ENCODE data around the gene FOXP1. TPM values are rescaled to one million over a fixed set of nuclear protein-coding genes. Genes with fewer than 3 reads are reported as not detected.
A peak's percentile ranks its signal among the peaks of the same experiment; 100 is the strongest.

Gene FOXP1
- total and polyA plus RNA-seq, 2 experiments from 2014 or later, result 76.8 to 99.8 TPM

GRCh38 chr3:71139496-71139895 lies 444.0 kb downstream of the FOXP1 start:
- H3K27me3 ChIP-seq, result no peaks in the 10 kb centered on the region
- DNase-seq (ENCODE audit: low spot score), result no peak
- H3K9me3 ChIP-seq (ENCODE audit: low read depth), result no peaks in the 10 kb centered on the region
- no peaks in the 10 kb centered on the region for H3K9me2 ChIP-seq (replicated peaks; ENCODE audit: insufficient read depth)
- no peak for TF ChIP-seq EZH2 (IDR thresholded peaks at IDR 0.05; ENCODE audit: borderline replicate concordance)
- TF ChIP-seq EZH2phosphoT487 (IDR thresholded peaks at IDR 0.05; ENCODE audit: low read depth, severe bottlenecking, unreplicated experiment), result no peak
- TF ChIP-seq CTCF (IDR thresholded peaks at IDR 0.05; ENCODE audit: poor library complexity), result no peak
- 81% methylated on average over 5 of the region's 5 CpGs for WGBS (ENCODE audit: low lambda C conversion rate, missing lambda C conversion rate)
- H3K4me2 ChIP-seq, result no peak overlapping the region
- peaks cover 45% of the 10 kb centered on the region for H3K79me2 ChIP-seq
- H3K4me1 ChIP-seq (ENCODE audit: insufficient read depth), result peaks cover 22% of the 10 kb centered on the region
- no peak overlapping the region for H3K27ac ChIP-seq
- no peaks in the 10 kb centered on the region for H4K20me1 ChIP-seq (ENCODE audit: insufficient read depth, poor library complexity, severe bottlenecking)
- no peaks in the 10 kb centered on the region for H3K36me3 ChIP-seq (replicated peaks; ENCODE audit: insufficient read depth, low read depth)
- no peak overlapping the region for H2AFZ ChIP-seq
- no peak overlapping the region for H3K4me3 ChIP-seq

GRCh38 chr3:71138410-71138809 lies 445.1 kb downstream of the FOXP1 start:
- H3K36me3 ChIP-seq (replicated peaks; ENCODE audit: insufficient read depth, low read depth), result no peaks in the 10 kb centered on the region
- H2AFZ ChIP-seq, result no peak overlapping the region
- H4K20me1 ChIP-seq (ENCODE audit: insufficient read depth, poor library complexity, severe bottlenecking), result no peaks in the 10 kb centered on the region
- H3K79me2 ChIP-seq, result peaks cover 40% of the 10 kb centered on the region
- no peak overlapping the region for H3K4me2 ChIP-seq
- no peak for DNase-seq (ENCODE audit: low spot score)
- H3K27me3 ChIP-seq, result no peaks in the 10 kb centered on the region
- WGBS (ENCODE audit: low lambda C conversion rate, missing lambda C conversion rate), result 97% methylated on average over 5 of the region's 5 CpGs
- no peak overlapping the region for H3K4me3 ChIP-seq
- H3K4me1 ChIP-seq (ENCODE audit: insufficient read depth), result peaks cover 32% of the 10 kb centered on the region
- H3K27ac ChIP-seq, result no peak overlapping the region
- H3K9me2 ChIP-seq (replicated peaks; ENCODE audit: insufficient read depth), result no peaks in the 10 kb centered on the region
- no peak for TF ChIP-seq EZH2 (IDR thresholded peaks at IDR 0.05; ENCODE audit: borderline replicate concordance)
- no peak for TF ChIP-seq CTCF (IDR thresholded peaks at IDR 0.05; ENCODE audit: poor library complexity)
- TF ChIP-seq EZH2phosphoT487 (IDR thresholded peaks at IDR 0.05; ENCODE audit: low read depth, severe bottlenecking, unreplicated experiment), result no peak
- H3K9me3 ChIP-seq (ENCODE audit: low read depth), result no peaks in the 10 kb centered on the region

- peaks cover 46% of the 10 kb centered on the region for H3K79me2 ChIP-seq
- H3K27ac ChIP-seq, result peak overlapping the region; percentile 96
- no peaks in the 10 kb centered on the region for H3K27me3 ChIP-seq
- no peak overlapping the region for H3K4me2 ChIP-seq
- peaks cover 44% of the 10 kb centered on the region for H3K4me1 ChIP-seq (ENCODE audit: insufficient read depth)
- H3K9me3 ChIP-seq (ENCODE audit: low read depth), result no peaks in the 10 kb centered on the region
- no peak overlapping the region for H2AFZ ChIP-seq
- no peaks in the 10 kb centered on the region for H4K20me1 ChIP-seq (ENCODE audit: insufficient read depth, poor library complexity, severe bottlenecking)
- 78% methylated on average over 2 of the region's 2 CpGs for WGBS (ENCODE audit: low lambda C conversion rate, missing lambda C conversion rate)
- no peaks in the 10 kb centered on the region for H3K9me2 ChIP-seq (replicated peaks; ENCODE audit: insufficient read depth)
- TF ChIP-seq EZH2phosphoT487 (IDR thresholded peaks at IDR 0.05; ENCODE audit: low read depth, severe bottlenecking, unreplicated experiment) (no peak), CTCF (IDR thresholded peaks at IDR 0.05; ENCODE audit: poor library complexity) (no peak), EZH2 (IDR thresholded peaks at IDR 0.05; ENCODE audit: borderline replicate concordance) (no peak)
- no peak for DNase-seq (ENCODE audit: low spot score)
- no peak overlapping the region for H3K4me3 ChIP-seq
- no peaks in the 10 kb centered on the region for H3K36me3 ChIP-seq (replicated peaks; ENCODE audit: insufficient read depth, low read depth)
Measured at GRCh38 chr3:71136276-71136675, 447.3 kb downstream of the FOXP1 start.
